VCaP (cell line): ENCODE measurements around the gene UBE2I.

ENCODE experiments used
- H3K27ac ChIP-seq: fragments of 450-650 bp; 2 replicates; pipeline ENCODE4 v1.5.1; 2017
- TF ChIP-seq, protein P1 (sequence below): fragments of 450-650 bp; conservative IDR thresholded peaks from 2 replicates; pipeline ENCODE4 v1.5.1; 2017; ENCODE audit warnings: mild to moderate bottlenecking, moderate library complexity

Gene UBE2I

DNA sequence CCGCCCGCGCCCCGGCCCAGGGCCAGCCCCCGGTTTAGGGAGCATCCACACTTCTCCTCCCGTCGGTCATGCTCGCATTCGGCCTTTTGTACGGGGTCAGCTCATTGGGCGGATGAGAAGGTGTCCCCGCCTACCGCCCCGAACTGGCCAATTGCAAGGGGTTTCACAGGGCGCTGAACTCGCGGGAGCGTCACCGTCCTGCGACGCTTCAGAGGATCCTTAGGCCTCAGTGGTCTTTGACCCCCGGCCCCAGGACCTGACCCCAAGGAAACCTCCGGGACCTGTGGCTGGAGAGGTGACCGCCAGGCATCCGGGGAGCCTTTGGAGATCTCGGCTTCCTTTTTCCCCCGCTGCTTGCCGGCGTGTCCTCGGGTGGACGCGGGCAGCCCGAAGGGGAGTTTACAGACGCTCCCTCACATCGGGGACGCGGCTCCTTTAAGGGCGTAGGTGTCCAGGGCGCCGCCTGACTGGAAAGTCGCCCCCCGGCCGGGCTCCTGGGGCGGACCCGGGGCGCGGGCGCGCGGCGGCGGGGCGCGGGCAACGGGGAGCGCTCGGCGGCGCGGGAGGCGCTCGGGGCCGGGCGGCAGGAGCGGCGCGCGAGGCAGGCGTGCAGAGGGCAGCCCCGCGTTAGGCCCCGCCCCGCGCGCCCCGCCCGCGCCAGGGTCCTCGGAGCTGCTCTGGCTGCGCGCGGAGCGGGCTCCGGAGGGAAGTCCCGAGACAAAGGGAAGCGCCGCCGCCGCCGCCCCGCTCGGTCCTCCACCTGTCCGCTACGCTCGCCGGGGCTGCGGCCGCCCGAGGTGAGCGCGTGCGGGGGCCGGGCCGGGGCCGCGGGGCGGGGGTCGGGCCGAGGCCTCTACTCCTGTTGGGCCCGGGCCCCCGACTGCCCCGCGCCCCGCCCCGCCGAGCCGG lies at the start of gene UBE2I:
Gene UBE2I, plus strand, starts transcription at position 660 of the 909 bp plus-strand sequence. CDS start 4,395 bp downstream, outside the sequence.
- TF ChIP-seq, protein P1, sequence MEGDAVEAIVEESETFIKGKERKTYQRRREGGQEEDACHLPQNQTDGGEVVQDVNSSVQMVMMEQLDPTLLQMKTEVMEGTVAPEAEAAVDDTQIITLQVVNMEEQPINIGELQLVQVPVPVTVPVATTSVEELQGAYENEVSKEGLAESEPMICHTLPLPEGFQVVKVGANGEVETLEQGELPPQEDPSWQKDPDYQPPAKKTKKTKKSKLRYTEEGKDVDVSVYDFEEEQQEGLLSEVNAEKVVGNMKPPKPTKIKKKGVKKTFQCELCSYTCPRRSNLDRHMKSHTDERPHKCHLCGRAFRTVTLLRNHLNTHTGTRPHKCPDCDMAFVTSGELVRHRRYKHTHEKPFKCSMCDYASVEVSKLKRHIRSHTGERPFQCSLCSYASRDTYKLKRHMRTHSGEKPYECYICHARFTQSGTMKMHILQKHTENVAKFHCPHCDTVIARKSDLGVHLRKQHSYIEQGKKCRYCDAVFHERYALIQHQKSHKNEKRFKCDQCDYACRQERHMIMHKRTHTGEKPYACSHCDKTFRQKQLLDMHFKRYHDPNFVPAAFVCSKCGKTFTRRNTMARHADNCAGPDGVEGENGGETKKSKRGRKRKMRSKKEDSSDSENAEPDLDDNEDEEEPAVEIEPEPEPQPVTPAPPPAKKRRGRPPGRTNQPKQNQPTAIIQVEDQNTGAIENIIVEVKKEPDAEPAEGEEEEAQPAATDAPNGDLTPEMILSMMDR: no peak
- peak within 1 kb of the TSS; percentile 96 for H3K27ac ChIP-seq

DNA sequence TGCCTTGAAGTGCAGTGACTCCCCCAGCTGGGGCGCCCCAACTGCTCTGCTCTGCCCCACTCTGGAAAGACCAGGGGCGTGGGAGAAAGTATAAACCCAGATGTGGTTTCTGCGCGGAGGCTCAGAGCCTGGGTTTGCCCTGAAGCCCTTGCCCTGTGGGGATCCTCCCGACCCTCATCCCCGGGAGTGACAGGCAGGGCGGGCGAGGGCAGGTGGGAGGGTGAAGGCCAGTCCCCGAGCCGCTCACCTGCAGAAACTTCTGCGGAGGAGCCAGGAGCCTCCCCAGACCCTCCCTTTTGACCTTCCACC lies 49.7 kb upstream of the UBE2I start:
- H3K27ac ChIP-seq: no peak overlapping the region
- TF ChIP-seq, protein P1: no peak

DNA sequence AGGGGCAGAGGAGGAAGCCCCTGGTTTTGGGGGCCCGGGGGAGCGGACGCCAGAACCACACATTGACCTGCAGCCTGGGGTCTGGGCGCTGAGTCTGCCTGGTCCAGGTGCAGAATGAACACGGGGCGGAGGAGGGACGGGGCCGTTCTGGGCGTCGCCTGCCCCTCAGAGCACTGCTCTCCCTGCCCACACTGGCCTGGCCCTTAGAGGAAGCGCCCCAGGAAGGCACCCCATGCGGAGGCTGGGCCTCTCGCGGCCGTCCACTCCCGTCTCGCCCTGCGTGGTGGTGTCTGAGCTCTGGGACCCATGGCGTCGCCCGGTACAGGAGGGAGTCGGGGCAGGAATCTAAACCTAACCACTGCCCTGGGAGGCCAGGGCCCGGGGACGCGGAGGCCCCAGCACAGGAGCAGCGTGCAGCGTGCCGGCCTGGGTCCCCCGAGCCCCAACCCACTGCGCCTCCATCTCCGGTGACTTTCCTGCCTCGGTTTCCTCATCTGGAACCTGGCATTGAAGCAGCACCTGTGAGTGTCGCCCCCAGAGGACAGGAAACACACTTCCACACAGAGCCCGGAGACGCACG lies 49.2 kb upstream of the UBE2I start:
- no peak overlapping the region for H3K27ac ChIP-seq
- TF ChIP-seq, protein P1: no peak

DNA sequence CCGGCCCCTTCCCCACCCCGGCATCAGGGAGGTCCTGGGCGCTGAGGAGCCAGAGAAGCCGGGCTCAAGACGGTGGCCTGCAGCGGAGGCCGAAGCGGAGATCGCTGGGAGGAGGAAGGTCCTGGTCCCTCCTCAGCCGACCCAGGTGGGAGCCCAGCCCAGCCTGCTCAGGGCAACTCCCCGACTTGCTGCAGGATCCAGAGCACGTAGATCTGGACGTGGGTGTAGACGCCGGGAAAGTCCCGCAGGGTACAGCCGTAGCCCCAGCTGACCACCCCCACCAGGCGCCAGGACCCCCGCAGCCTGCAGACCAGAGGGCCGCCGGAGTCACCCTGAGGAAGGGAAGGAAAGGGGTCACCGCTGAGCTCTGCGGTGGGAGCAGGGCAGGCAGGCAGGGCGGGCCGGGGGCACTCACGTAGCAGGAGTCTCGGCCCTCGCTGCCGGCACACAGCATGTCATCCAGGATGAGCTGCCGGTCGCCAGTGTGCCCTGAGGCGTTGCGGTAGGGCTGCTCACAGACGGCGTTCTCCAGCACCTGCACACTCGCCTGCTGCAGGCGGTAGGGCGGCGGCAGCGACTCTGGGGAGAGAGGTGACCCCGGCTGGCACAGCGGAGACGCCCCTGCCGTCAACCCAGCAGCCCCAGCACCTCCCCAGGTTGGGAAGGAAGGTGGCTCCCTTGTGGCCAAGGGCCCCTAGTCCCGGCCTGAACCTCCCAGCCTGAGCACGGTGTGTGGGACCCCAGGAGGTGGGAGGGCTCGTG lies 48.1 kb upstream of the UBE2I start:
- no peak overlapping the region for H3K27ac ChIP-seq
- TF ChIP-seq, protein P1: no peak

DNA sequence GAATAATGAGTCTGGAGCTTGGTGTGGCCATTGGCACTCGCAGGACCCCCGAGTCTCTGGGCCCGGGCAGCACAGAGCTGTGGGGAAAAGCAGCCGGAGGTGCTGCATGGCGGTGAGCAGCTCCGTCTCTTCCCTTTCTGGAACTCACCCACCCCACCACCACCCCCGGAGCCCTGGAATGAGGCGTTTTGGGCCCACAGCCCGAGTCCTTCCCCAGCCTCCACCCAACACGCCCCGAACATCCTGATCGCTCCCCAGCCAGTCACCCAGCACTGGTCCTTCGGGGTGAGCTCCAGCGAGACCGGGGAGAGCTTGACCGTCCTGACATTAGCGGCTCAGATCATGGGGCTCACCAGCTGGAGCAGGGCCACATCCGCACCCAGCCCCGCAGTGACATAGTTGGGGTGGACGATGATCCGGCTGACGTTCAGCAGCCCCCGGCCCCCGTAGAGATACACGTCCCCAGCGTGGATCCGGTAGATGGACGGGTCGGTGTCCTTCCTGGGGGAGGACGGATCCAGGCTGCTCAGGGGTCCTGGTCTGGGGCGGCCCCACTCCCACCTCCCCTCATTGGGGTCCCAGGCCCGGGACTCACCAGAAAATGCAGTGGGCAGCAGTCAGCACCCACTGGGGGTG lies 47.1 kb upstream of the UBE2I start:
- H3K27ac ChIP-seq: no peak overlapping the region
- TF ChIP-seq, protein P1: no peak

DNA sequence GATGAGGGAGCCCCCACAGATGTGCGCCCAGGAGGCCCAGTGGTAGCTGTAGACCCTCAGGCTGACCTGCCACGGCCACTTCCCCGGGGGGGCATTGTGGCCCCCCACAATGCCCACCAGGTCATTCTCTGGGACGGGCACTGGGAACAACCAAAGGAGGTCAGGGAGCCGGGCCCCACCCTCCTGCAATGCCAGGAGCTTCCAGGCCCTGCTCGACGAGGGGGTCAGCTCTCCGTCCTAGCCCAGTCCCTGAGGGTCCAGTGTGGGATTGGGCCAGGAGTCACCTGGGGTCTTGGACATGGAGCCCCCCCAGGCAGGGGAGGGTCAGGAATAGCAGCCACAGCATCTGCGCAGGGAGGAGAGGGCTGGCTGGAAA lies 46.6 kb upstream of the UBE2I start:
- TF ChIP-seq, protein P1: no peak
- no peak overlapping the region for H3K27ac ChIP-seq
